HG03558 (cell line): ENCODE measurements around the gene SLC41A3.
"Not testable (repeated sequence)": the region's sequence is repeated elsewhere in the genome, so short reads cannot be mapped to it uniquely, and the experiment has no call there.

Experiments used
- ATAC-seq: cut with Tn5 transposase; IDR thresholded peaks from one replicate; pipeline ENCODE4 v1.9.1; 2021; ENCODE audit warnings: moderate number of reproducible peaks; ENCODE audit not compliant: unreplicated experiment; ENCODE audit errors: extremely low read depth

The SLC41A3 gene

GRCh38 chr3:126014252-126014651 is 69.7 kb downstream of the SLC41A3 start:
- ATAC-seq = no peak

- ATAC-seq = no peak
Measured at GRCh38 chr3:126013751-126014156, 70.2 kb downstream of the SLC41A3 start.

- no peak for ATAC-seq
Measured at GRCh38 chr3:126009181-126009580, 74.7 kb downstream of the SLC41A3 start.

GRCh38 chr3:126008219-126008618 is 75.7 kb downstream of the SLC41A3 start:
- ATAC-seq = no peak

- ATAC-seq = no peak
Measured at GRCh38 chr3:126005951-126006350, 78.0 kb downstream of the SLC41A3 start.

- ATAC-seq = no peak
Measured at GRCh38 chr3:126004692-126005091, 79.2 kb downstream of the SLC41A3 start.

- ATAC-seq = no peak
Measured at GRCh38 chr3:126004217-126004616, 79.7 kb downstream of the SLC41A3 start.

- no peak for ATAC-seq
Measured at GRCh38 chr3:126003447-126004190, 80.3 kb downstream of the SLC41A3 start.

GRCh38 chr3:126002189-126002588 is 81.7 kb downstream of the SLC41A3 start:
- no peak for ATAC-seq

- ATAC-seq = not testable (repeated sequence)
Measured at GRCh38 chr3:125996751-125997150, 87.2 kb downstream of the SLC41A3 start.

GRCh38 chr3:125990253-125990970 is 93.5 kb downstream of the SLC41A3 start:
- no peak for ATAC-seq

- not testable (repeated sequence) for ATAC-seq
Measured at GRCh38 chr3:125984951-125985350, 99.0 kb downstream of the SLC41A3 start.

- not testable (repeated sequence) for ATAC-seq
Measured at GRCh38 chr3:125977104-125977503, 106.8 kb downstream of the SLC41A3 start.

- not testable (repeated sequence) for ATAC-seq
Measured at GRCh38 chr3:125976003-125976390, 107.9 kb downstream of the SLC41A3 start.

GRCh38 chr3:125975245-125976002 is 108.5 kb downstream of the SLC41A3 start:
- ATAC-seq = not testable (repeated sequence)

- ATAC-seq = not testable (repeated sequence)
Measured at GRCh38 chr3:125971997-125972944, 111.7 kb downstream of the SLC41A3 start.

- not testable (repeated sequence) for ATAC-seq
Measured at GRCh38 chr3:125968701-125969592, 115.0 kb downstream of the SLC41A3 start, which contains the start of gene ROPN1B. ROPN1B (plus strand) TSS chr3:125969178; CDS start chr3:125972055, 2,877 bp downstream.

GRCh38 chr3:125968121-125968520 is 115.8 kb downstream of the SLC41A3 start:
- not testable (repeated sequence) for ATAC-seq

GRCh38 chr3:125967156-125967555 is 116.8 kb downstream of the SLC41A3 start:
- no peak for ATAC-seq
